Spleen (tissue), 11 donors: ENCODE results near the gene ADCY4. TPM values are rescaled to one million over a fixed set of nuclear protein-coding genes. Genes with fewer than 3 reads are reported as not detected.
"Not testable (repeated sequence)": the region's sequence is repeated elsewhere in the genome, so short reads cannot be mapped to it uniquely, and the experiment has no call there.

ENCODE experiments used
- DNase-seq: peaks from one replicate; pipeline ENCODE4 v3.0.0-alpha.2; 2020
- H3K27ac ChIP-seq, 8 donors: fragments of 200-600 bp; sonication (generic) in 7 of 8; 1 replicate in 4 of 8; 2 replicates in 4 of 8; pipeline versions ENCODE4 v1.5.0 to v1.8.0; 2016 to 2021; ENCODE audit warnings: inconsistent platforms in 4 of 8, mild to moderate bottlenecking in 4 of 8, moderate library complexity in 1 of 8
- H3K27me3 ChIP-seq, 7 donors: fragments of 200-600 bp; sonication (generic) in 6 of 7; replicated peaks in 1 of 7; 1 replicate in 4 of 7; 2 replicates in 3 of 7; pipeline versions ENCODE4 v1.5.0 to v1.8.0; 2016 to 2021; ENCODE audit warnings: inconsistent platforms in 3 of 7, mild to moderate bottlenecking in 1 of 7
- H3K36me3 ChIP-seq, 6 donors: fragments of 200-600 bp; sonication (generic) in 5 of 6; 1 replicate in 4 of 6; 2 replicates in 2 of 6; pipeline versions ENCODE4 v1.5.0 to v1.8.0; 2016 to 2021; ENCODE audit warnings: inconsistent platforms in 2 of 6
- H3K4me1 ChIP-seq, 6 donors: fragments of 200-600 bp; sonication (generic) in 5 of 6; 1 replicate in 3 of 6; 2 replicates in 3 of 6; pipeline versions ENCODE4 v1.5.0 to v1.8.0; 2016 to 2021; ENCODE audit warnings: inconsistent platforms in 3 of 6
- H3K4me3 ChIP-seq, 8 donors: fragments of 200-600 bp; sonication (generic) in 7 of 8; 1 replicate in 4 of 8; 2 replicates in 4 of 8; pipeline versions ENCODE4 v1.5.0 to v1.8.0; 2016 to 2021; ENCODE audit warnings: inconsistent platforms in 4 of 8, mild to moderate bottlenecking in 4 of 8, moderate library complexity in 2 of 8
- H3K9me3 ChIP-seq, 8 donors: fragments of 200-600 bp; sonication (generic) in 7 of 8; 1 replicate in 4 of 8; 2 replicates in 4 of 8; pipeline versions ENCODE4 v1.5.0 to v1.8.0; 2016 to 2021; ENCODE audit warnings: inconsistent platforms in 4 of 8
- POLR2A ChIP-seq, 3 donors: fragments of 450-650 bp; IDR thresholded peaks; one replicate each; pipeline ENCODE4 v1.5.1; 2017; ENCODE audit warnings: antibody characterized with exemption in 3 of 3, mild to moderate bottlenecking in 1 of 3
- POLR2AphosphoS5 ChIP-seq, 3 donors: sonication (generic); formaldehyde crosslinking; IDR thresholded peaks; one replicate each; pipeline ENCODE4 v1.5.1; 2017; ENCODE audit warnings: antibody characterized with exemption in 3 of 3
- WGBS, 5 donors: extraction: QIAGEN DNeasy Blood & Tissue Kit in 3 of 5; methylation state at CpG; one replicate each; pipeline versions ENCODE4 v1.1.5 to v1.1.7; 2013 to 2018; 5-methylcytosine and 5-hydroxymethylcytosine counted together
- intact Hi-C: fragments of 100-400 bp; cut with DNase I; formaldehyde crosslinking; loops from one replicate; pipeline ENCODE4 v1.15.0; 2023; ENCODE audit warnings: low total_unique reads
- polyA plus RNA-seq, 3 donors: library from polyadenylated mRNA; stranded (reverse); fragments of 200-250 nt; gene quantifications; one replicate each; pipeline ENCODE4 v1.2.1, GENCODE V29; 2013
- total RNA-seq, 7 donors: library from RNA; depleted of rRNA in 3 of 7; stranded (reverse); fragments of >200 nt in 3 of 7; fragmentation: NEBNext Ultra II Directional in 4 of 7; extraction: Animal tissue kit (Norgen Biotek cat#: 25700) in 4 of 7; gene quantifications; one replicate each; pipeline versions ENCODE4 v1.1.0 to v1.2.1, GENCODE V29; 2016 to 2021
- TF ChIP-seq, protein P1 (sequence below), 11 experiments: fragments of 200-600 bp in 7 of 11; fragments of 450-650 bp in 4 of 11; sonication (generic) in 4 of 11; IDR thresholded peaks in 8 of 11; conservative IDR thresholded peaks in 3 of 11; 1 replicate in 7 of 11; 2 replicates in 4 of 11; pipeline versions ENCODE4 v1.4.0 to v1.8.0; 2016 to 2021; ENCODE audit warnings: antibody characterized with exemption in 11 of 11, inconsistent platforms in 4 of 11, mild to moderate bottlenecking in 1 of 11
- donor health status: healthy with polysubstance abuse.
- donor health status: DM: no; HTN: no; CAD: no; lungs with moderate emphysema.
- donor health status: DM: no; HTN: no; CAD: no.
- donor health status: Bipolar disorder and iron deficiency.
- donor health status: healthy.
- donor health status: DM: no; HTN: no; CAD: no.
- donor health status: DM: yes; HTN: yes; CAD: no.

Gene ADCY4
- total and polyA plus RNA-seq, 10 donors, result 13.0 to 114 (median 56.7) TPM

DNA sequence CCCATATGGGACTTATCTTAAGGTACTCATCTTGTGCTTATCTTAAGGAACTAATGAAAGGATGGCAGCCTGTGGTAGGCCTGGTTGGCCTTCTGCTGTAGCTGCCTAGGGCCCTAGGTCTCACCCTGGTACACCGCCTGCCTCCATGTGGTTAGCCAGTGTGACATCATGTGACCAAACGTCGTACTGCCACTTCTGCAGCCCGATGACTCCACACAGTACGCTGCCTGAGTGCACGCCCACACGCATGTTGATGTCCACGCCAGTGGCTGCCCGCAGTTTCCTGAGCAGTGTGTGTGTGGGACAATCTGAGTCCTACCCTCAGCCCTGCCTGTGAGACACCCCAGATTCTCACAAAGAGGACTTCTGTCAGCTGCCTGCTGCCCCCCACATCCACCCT, 5.1 kb downstream of the ADCY4 start:
- Histone ChIP-seq H3K4me3 (peak overlapping the region in 1 of 8 donors; percentile 28), H3K36me3 (peaks cover 0 to 8% (median 0%) of the 10 kb centered on the region in 6 donors), H3K9me3 (no peaks in the 10 kb centered on the region), H3K27ac (peak overlapping the region in 7 of 8 donors; percentile 26 to 85 (median 52)), H3K27me3 (peaks cover 0 to 26% (median 6%) of the 10 kb centered on the region in 7 donors), H3K4me1 (peaks cover 44 to 99% (median 83%) of the 10 kb centered on the region in 6 donors)
- peak; percentile 94 for DNase-seq
- no peak for TF ChIP-seq POLR2A (IDR thresholded peaks at IDR 0.05)
- TF ChIP-seq, protein P1, sequence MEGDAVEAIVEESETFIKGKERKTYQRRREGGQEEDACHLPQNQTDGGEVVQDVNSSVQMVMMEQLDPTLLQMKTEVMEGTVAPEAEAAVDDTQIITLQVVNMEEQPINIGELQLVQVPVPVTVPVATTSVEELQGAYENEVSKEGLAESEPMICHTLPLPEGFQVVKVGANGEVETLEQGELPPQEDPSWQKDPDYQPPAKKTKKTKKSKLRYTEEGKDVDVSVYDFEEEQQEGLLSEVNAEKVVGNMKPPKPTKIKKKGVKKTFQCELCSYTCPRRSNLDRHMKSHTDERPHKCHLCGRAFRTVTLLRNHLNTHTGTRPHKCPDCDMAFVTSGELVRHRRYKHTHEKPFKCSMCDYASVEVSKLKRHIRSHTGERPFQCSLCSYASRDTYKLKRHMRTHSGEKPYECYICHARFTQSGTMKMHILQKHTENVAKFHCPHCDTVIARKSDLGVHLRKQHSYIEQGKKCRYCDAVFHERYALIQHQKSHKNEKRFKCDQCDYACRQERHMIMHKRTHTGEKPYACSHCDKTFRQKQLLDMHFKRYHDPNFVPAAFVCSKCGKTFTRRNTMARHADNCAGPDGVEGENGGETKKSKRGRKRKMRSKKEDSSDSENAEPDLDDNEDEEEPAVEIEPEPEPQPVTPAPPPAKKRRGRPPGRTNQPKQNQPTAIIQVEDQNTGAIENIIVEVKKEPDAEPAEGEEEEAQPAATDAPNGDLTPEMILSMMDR (IDR thresholded peaks at IDR 0.05 in 8 of 11, conservative IDR thresholded peaks at IDR 0.05 in 3 of 11), result peak in 1 of 11 experiments; percentile 6
- TF ChIP-seq POLR2AphosphoS5 (IDR thresholded peaks at IDR 0.05), result peak; percentile 73 to 84 (median 81)
- intact Hi-C loops, result no loop called here
- 12 to 48% (median 32%) methylated on average over 2 to 9 of the region's 9 CpGs for WGBS, 5 donors

DNA sequence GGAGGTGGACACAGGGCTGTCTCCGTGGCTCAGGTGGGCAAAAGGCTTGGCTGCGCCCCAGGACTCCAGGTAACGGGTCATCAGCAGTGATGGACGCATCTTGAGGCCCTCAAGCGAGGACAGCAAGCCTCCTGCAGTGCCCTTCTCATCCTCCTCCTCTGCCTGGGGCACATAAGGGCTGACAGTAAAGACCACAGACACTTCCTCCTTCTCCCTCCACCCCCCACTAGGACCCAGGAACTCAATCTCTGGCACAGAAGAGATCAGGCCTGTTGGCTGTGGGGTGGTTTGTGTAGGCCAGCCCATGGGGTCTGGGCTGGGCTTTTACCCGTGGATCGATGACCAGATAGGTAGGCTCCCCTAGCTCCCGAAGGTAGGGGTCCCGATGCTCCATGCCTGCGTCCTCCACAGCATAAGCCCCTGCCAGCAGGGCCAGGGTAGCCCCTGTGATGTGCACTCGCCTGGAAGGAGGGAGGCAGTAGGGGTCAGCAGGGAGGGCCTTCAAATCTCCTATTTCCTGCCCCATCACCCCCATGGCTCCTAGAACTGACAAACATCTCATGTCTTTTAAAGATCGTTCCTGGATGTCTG, 5.7 kb downstream of the ADCY4 start:
- intact Hi-C loops, result no loop called here
- DNase-seq, result no peak
- H3K27ac ChIP-seq, result peak overlapping the region in 7 of 8 donors; percentile 26 to 85 (median 52)
- H3K9me3 ChIP-seq, result no peaks in the 10 kb centered on the region
- H3K27me3 ChIP-seq, result peaks cover 0 to 20% (median 3%) of the 10 kb centered on the region in 7 donors
- WGBS, 5 donors, result 77 to 92% (median 84%) methylated on average over 12 of the region's 12 CpGs
- TF ChIP-seq POLR2AphosphoS5 (IDR thresholded peaks at IDR 0.05), result no peak
- TF ChIP-seq, protein P1 (IDR thresholded peaks at IDR 0.05 in 8 of 11, conservative IDR thresholded peaks at IDR 0.05 in 3 of 11), result no peak
- no peak for TF ChIP-seq POLR2A (IDR thresholded peaks at IDR 0.05)
- peaks cover 0 to 12% (median 0%) of the 10 kb centered on the region in 6 donors for H3K36me3 ChIP-seq
- H3K4me1 ChIP-seq, result peaks cover 38 to 94% (median 77%) of the 10 kb centered on the region in 6 donors
- H3K4me3 ChIP-seq, result peak overlapping the region in 1 of 8 donors; percentile 28

DNA sequence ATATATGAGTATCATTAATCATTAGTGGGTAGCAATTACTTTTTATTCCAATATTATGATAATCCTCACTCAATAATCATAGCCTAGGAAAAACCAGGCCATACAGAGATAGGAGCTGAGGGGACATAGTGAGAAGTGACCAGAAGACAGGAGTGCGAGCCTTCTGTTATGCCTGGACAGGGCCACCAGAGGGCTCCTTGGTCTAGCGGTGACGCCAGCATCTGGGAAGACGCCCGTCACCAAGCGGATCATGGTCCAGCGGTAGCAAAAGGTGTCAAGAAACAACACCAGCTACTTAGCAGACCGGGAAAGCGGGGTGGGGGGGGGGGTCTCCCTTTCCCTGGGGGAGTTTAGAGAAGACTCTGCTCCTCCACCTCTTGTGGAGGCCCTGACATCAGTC, 7.0 kb downstream of the ADCY4 start:
- peak in 2 of 3 donors; percentile 15 to 33 for TF ChIP-seq POLR2AphosphoS5 (IDR thresholded peaks at IDR 0.05)
- TF ChIP-seq, protein P1 (IDR thresholded peaks at IDR 0.05 in 8 of 11, conservative IDR thresholded peaks at IDR 0.05 in 3 of 11), result peak; percentile 41 to 80 (median 67)
- not testable (repeated sequence) for DNase-seq
- peak overlapping the region in 7 of 8 donors; percentile 2 to 85 (median 73) for H3K27ac ChIP-seq

DNA sequence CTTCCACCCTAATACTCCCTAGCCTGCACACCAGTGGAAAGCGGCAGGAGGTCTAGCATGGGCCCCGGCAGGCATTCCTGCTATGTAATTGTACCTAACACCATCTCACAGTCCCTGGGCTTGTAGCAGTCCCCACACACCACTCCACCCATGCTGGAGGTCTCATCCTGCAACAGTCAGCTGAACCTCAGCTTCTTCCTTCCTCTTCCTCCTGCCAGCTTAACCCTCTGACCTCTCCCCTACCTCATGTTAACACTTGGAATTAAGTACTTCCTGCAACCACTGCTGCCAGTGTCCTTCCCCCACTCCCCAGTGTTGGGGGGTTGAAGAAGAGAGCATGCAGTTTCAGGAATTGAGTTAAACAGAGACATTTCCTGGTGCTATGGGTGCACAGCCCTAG, 7.6 kb downstream of the ADCY4 start:
- H3K27ac ChIP-seq, result peak overlapping the region in 7 of 8 donors; percentile 2 to 85 (median 73)
- DNase-seq, result no peak
- TF ChIP-seq POLR2A (IDR thresholded peaks at IDR 0.05) (no peak), POLR2AphosphoS5 (IDR thresholded peaks at IDR 0.05) (peak in 1 of 3 donors; percentile 69)
- H3K4me3 ChIP-seq, result peak overlapping the region in 1 of 8 donors; percentile 3
- peaks cover 0 to 30% (median 0%) of the 10 kb centered on the region in 6 donors for H3K36me3 ChIP-seq
- H3K4me1 ChIP-seq, result peaks cover 21 to 75% (median 58%) of the 10 kb centered on the region in 6 donors
- peaks cover 0 to 2% (median 0%) of the 10 kb centered on the region in 7 donors for H3K27me3 ChIP-seq
- 49 to 59% (median 55%) methylated on average over 2 of the region's 2 CpGs for WGBS, 5 donors
- intact Hi-C loops, result no loop called here
- no peaks in the 10 kb centered on the region for H3K9me3 ChIP-seq

More for the DNA sequence above, 7.0 kb downstream of the ADCY4 start:
- Histone ChIP-seq H3K36me3 (peaks cover 0 to 24% (median 0%) of the 10 kb centered on the region in 6 donors), H3K4me1 (peaks cover 27 to 81% (median 65%) of the 10 kb centered on the region in 6 donors)
- H3K27me3 ChIP-seq, H3K4me3 ChIP-seq, H3K9me3 ChIP-seq, intact Hi-C loops: not testable (repeated sequence)
- WGBS, 5 donors, result 7 to 20% (median 9%) methylated on average over 7 to 9 of the region's 9 CpGs
